T-cell (primary cell): ENCODE data around the gene ARL10. TPM values are rescaled to one million over a fixed set of nuclear protein-coding genes. Genes with fewer than 3 reads are reported as not detected.

Source experiments
- ATAC-seq, 4 experiments: fragments of 200-7000 bp in 3 of 4; fragments of 150-1000 bp in 1 of 4; cut with Tn5 transposase; replicated peaks in 1 of 4; 1 replicate in 3 of 4; 2 replicates in 1 of 4; pipeline ENCODE4 v1.10.0; 2021; ENCODE audit warnings: moderate library complexity in 3 of 4, mild to moderate bottlenecking in 2 of 4, moderate number of reproducible peaks in 1 of 4
- CTCF ChIA-PET, 2 donors: fragments of 300-600 bp; sonication (Branson Sonifier 250); formaldehyde crosslinking; loops; one replicate each; lab custom pipeline; 2022; ENCODE audit warnings: antibody characterized with exemption in 2 of 2; lab: Charles Lee
- POLR2A ChIA-PET, 2 donors: fragments of 300-600 bp; sonication (Branson Sonifier 250); formaldehyde crosslinking; loops; one replicate each; lab custom pipeline; 2022; ENCODE audit warnings: antibody characterized with exemption in 2 of 2; lab: Charles Lee
- DNase-seq, 35 experiments: peaks; one replicate each; pipeline versions ENCODE4 v3.0.0 to v3.0.0-alpha.2; 2013 to 2023
- H3K27ac ChIP-seq: one replicate; pipeline ENCODE4 v1.5.1; 2013; ENCODE audit warnings: low read length
- H3K27me3 ChIP-seq, 2 experiments: replicated peaks in 1 of 2; 1 replicate in 1 of 2; 2 replicates in 1 of 2; pipeline versions ENCODE4 v1.6.1 to v1.7.0; 2013; ENCODE audit warnings: low read length in 1 of 2, mixed read lengths in 1 of 2; ENCODE audit not compliant: control insufficient read depth in 2 of 2, insufficient read depth in 2 of 2; ENCODE audit errors: extremely low read depth in 1 of 2
- H3K36me3 ChIP-seq, 2 donors: 1 replicate in 1 of 2; 2 replicates in 1 of 2; pipeline versions ENCODE4 v1.6.1 to v1.7.0; 2013; ENCODE audit warnings: low read length in 1 of 2; ENCODE audit not compliant: control insufficient read depth in 2 of 2, insufficient read depth in 1 of 2; ENCODE audit errors: extremely low read depth in 1 of 2
- H3K4me1 ChIP-seq, 2 experiments: 1 replicate in 1 of 2; 2 replicates in 1 of 2; pipeline versions ENCODE4 v1.6.1 to v1.7.0; 2013; ENCODE audit warnings: low read length in 2 of 2, mixed read lengths in 1 of 2; ENCODE audit not compliant: insufficient read depth in 2 of 2, control insufficient read depth in 1 of 2; ENCODE audit errors: extremely low read depth in 1 of 2
- H3K4me3 ChIP-seq, 2 donors: 1 replicate in 1 of 2; 2 replicates in 1 of 2; pipeline versions ENCODE4 v1.5.1 to v1.7.0; 2013; ENCODE audit warnings: mild to moderate bottlenecking in 2 of 2, low read length in 1 of 2, moderate library complexity in 1 of 2; ENCODE audit not compliant: control insufficient read depth in 1 of 2; ENCODE audit errors: extremely low read depth in 1 of 2
- H3K9me3 ChIP-seq: 2 replicates; pipeline ENCODE4 v1.7.0; 2013
- H3K27ac Mint-ChIP-seq, 2 donors: one replicate each; pipeline ENCODE4 v1.8.0; 2020 to 2021; ENCODE audit warnings: mild to moderate bottlenecking in 2 of 2, mixed read lengths in 2 of 2
- H3K27me3 Mint-ChIP-seq, 2 donors: one replicate each; pipeline ENCODE4 v1.8.0; 2021 to 2022; ENCODE audit warnings: mixed read lengths in 2 of 2
- H3K36me3 Mint-ChIP-seq: one replicate; pipeline ENCODE4 v1.8.0; 2021; ENCODE audit warnings: mixed read lengths
- H3K4me1 Mint-ChIP-seq, 3 donors: one replicate each; pipeline ENCODE4 v1.8.0; 2020 to 2022; ENCODE audit warnings: mixed read lengths in 3 of 3, mild to moderate bottlenecking in 1 of 3
- H3K4me3 Mint-ChIP-seq, 3 donors: one replicate each; pipeline ENCODE4 v1.8.0; 2020 to 2022; ENCODE audit warnings: mild to moderate bottlenecking in 3 of 3, mixed read lengths in 3 of 3, moderate library complexity in 3 of 3
- H3K9me3 Mint-ChIP-seq, 3 donors: one replicate each; pipeline ENCODE4 v1.8.0; 2020 to 2022; ENCODE audit warnings: mixed read lengths in 3 of 3
- WGBS: methylation state at CpG from one replicate; pipeline ENCODE4 v1.1.5; 2013; ENCODE audit warnings: missing lambda C conversion rate; ENCODE audit not compliant: insufficient coverage; 5-methylcytosine and 5-hydroxymethylcytosine counted together
- total RNA-seq, 35 experiments: library from RNA in 6 of 35; stranded (reverse) in 6 of 35; fragments of 120-200 nt in 1 of 35; gene quantifications; one replicate each; pipeline versions ENCODE4 v1.2.1 to v1.2.4 and lab custom pipeline; 2013 to 2026

The ARL10 gene
- total RNA-seq, 5 donors from 2014 or later (not counting 1 experiment from before 2014, with no cell fraction given) = 9.9 to 20.0 (median 18.0) TPM

GRCh38 chr5:176397736-176398420 lies 32.6 kb downstream of the ARL10 start:
- Histone ChIP-seq H3K27ac (no peak overlapping the region), H3K9me3 (no peaks in the 10 kb centered on the region), H3K36me3 (peaks cover 9 to 21% of the 10 kb centered on the region in 2 donors), H3K4me3 (no peak overlapping the region), H3K27me3 (no peaks in the 10 kb centered on the region), H3K4me1 (no peaks in the 10 kb centered on the region)
- H3K9me3 Mint-ChIP-seq = no peaks in the 10 kb centered on the region
- ChIA-PET POLR2A (no interaction called here), CTCF (no interaction called here)
- H3K4me1 Mint-ChIP-seq = peaks cover 0 to 6% (median 0%) of the 10 kb centered on the region in 3 donors
- no peak overlapping the region for H3K4me3 Mint-ChIP-seq
- ATAC-seq (no peak), DNase-seq (no peak)
- 95% methylated on average over 15 of the region's 18 CpGs for WGBS
- no peak overlapping the region for H3K27ac Mint-ChIP-seq
- H3K36me3 Mint-ChIP-seq = peaks cover 10% of the 10 kb centered on the region
- no peaks in the 10 kb centered on the region for H3K27me3 Mint-ChIP-seq

- H3K4me1 ChIP-seq = no peaks in the 10 kb centered on the region
- ChIA-PET CTCF (no interaction called here), POLR2A (interaction anchor here in 1 of 2 donors (0.5 kb wide), 1 partner anchor 39 kb away, joined by 3 read pairs; no protein-coding TSS in a partner anchor)
- no peaks in the 10 kb centered on the region for H3K27me3 ChIP-seq
- H3K4me1 Mint-ChIP-seq = peaks cover 0 to 6% (median 0%) of the 10 kb centered on the region in 3 donors
- 89% methylated on average over 14 of the region's 17 CpGs for WGBS
- no peak overlapping the region for H3K27ac Mint-ChIP-seq
- peaks cover 7% of the 10 kb centered on the region for H3K36me3 Mint-ChIP-seq
- H3K9me3 ChIP-seq = no peaks in the 10 kb centered on the region
- ATAC-seq = no peak
- no peaks in the 10 kb centered on the region for H3K27me3 Mint-ChIP-seq
- H3K27ac ChIP-seq = no peak overlapping the region
- no peaks in the 10 kb centered on the region for H3K9me3 Mint-ChIP-seq
- no peak for DNase-seq
- peaks cover 9 to 18% of the 10 kb centered on the region in 2 donors for H3K36me3 ChIP-seq
- H3K4me3 Mint-ChIP-seq = no peak overlapping the region
- H3K4me3 ChIP-seq = no peak overlapping the region
Measured at GRCh38 chr5:176400382-176401156, 35.3 kb downstream of the ARL10 start.

- Histone ChIP-seq H3K9me3 (no peaks in the 10 kb centered on the region), H3K4me1 (no peaks in the 10 kb centered on the region), H3K4me3 (no peak overlapping the region), H3K27me3 (no peaks in the 10 kb centered on the region), H3K36me3 (peaks cover 16 to 19% of the 10 kb centered on the region in 2 donors), H3K27ac (no peak overlapping the region)
- WGBS = 98% methylated on average over 18 of the region's 22 CpGs
- DNase-seq (no peak), ATAC-seq (no peak)
- H3K36me3 Mint-ChIP-seq = peaks cover 17% of the 10 kb centered on the region
- H3K27ac Mint-ChIP-seq = no peak overlapping the region
- no peaks in the 10 kb centered on the region for H3K27me3 Mint-ChIP-seq
- H3K4me3 Mint-ChIP-seq = no peak overlapping the region
- CTCF ChIA-PET = no interaction called here
- no peaks in the 10 kb centered on the region for H3K9me3 Mint-ChIP-seq
- POLR2A ChIA-PET = no interaction called here
- peaks cover 0 to 6% (median 0%) of the 10 kb centered on the region in 3 donors for H3K4me1 Mint-ChIP-seq
Measured at GRCh38 chr5:176401281-176402205, 36.3 kb downstream of the ARL10 start.

- ATAC-seq = no peak
- Mint-ChIP-seq H3K27ac (no peak overlapping the region), H3K27me3 (no peaks in the 10 kb centered on the region), H3K4me1 (peaks cover 0 to 4% (median 3%) of the 10 kb centered on the region in 3 donors), H3K36me3 (peaks cover 28% of the 10 kb centered on the region), H3K9me3 (no peaks in the 10 kb centered on the region), H3K4me3 (no peak overlapping the region)
- ChIA-PET POLR2A (interaction anchor here (0.6 to 0.7 kb wide), 4 partner anchors 12 to 499 kb away, joined by 3 read pairs; partner anchors contain the start of gene FAF2 (in 1 of the 2)), CTCF (interaction anchor here (0.7 to 0.9 kb wide), 3 partner anchors 12 to 42 kb away, joined by 3 to 4 read pairs (median 3); no protein-coding TSS in a partner anchor)
- H3K27me3 ChIP-seq = no peaks in the 10 kb centered on the region
- H3K9me3 ChIP-seq = no peaks in the 10 kb centered on the region
- H3K4me1 ChIP-seq = no peaks in the 10 kb centered on the region
- peaks cover 14 to 22% of the 10 kb centered on the region in 2 donors for H3K36me3 ChIP-seq
- no peak for DNase-seq
- no peak overlapping the region for H3K27ac ChIP-seq
- H3K4me3 ChIP-seq = no peak overlapping the region
- WGBS = 98% methylated on average over 12 of the region's 20 CpGs
Measured at GRCh38 chr5:176405656-176406435, 40.6 kb downstream of the ARL10 start.

GRCh38 chr5:176406436-176407052 lies 41.3 kb downstream of the ARL10 start:
- no peak for DNase-seq
- Histone ChIP-seq H3K27ac (no peak overlapping the region), H3K4me3 (no peak overlapping the region), H3K9me3 (no peaks in the 10 kb centered on the region), H3K36me3 (peaks cover 15 to 22% of the 10 kb centered on the region in 2 donors), H3K27me3 (no peaks in the 10 kb centered on the region), H3K4me1 (no peaks in the 10 kb centered on the region)
- POLR2A ChIA-PET = no interaction called here
- WGBS = 100% methylated on average over 6 of the region's 9 CpGs
- ATAC-seq = no peak
- peaks cover 3 to 10% (median 10%) of the 10 kb centered on the region in 3 donors for H3K4me1 Mint-ChIP-seq
- H3K9me3 Mint-ChIP-seq = no peaks in the 10 kb centered on the region
- H3K27ac Mint-ChIP-seq = no peak overlapping the region
- H3K4me3 Mint-ChIP-seq = no peak overlapping the region
- H3K27me3 Mint-ChIP-seq = no peaks in the 10 kb centered on the region
- peaks cover 28% of the 10 kb centered on the region for H3K36me3 Mint-ChIP-seq
- CTCF ChIA-PET = no interaction called here
